A549 (cell line): ENCODE data around the gene COPE. TPM values are rescaled to one million over a fixed set of nuclear protein-coding genes. Genes with fewer than 3 reads are reported as not detected.

Experiments
- ATAC-seq, 2 experiments: fragments of 200-7000 bp in 1 of 2; fragments of >200 bp in 1 of 2; cut with Nextera tagmentation in 1 of 2; cut with Tn5 transposase in 1 of 2; 3 replicates each; pipeline versions ENCODE4 v1.8.0 to v1.9.1; 2018 to 2020; ENCODE audit warnings: mild to moderate bottlenecking in 1 of 2, moderate library complexity in 1 of 2
- CTCF ChIA-PET: fragments of 300-600 bp; sonication (Branson Sonifier 250); formaldehyde crosslinking; extraction: SDS; loops from one replicate; lab custom pipeline; 2021; ENCODE audit warnings: antibody characterized with exemption, inconsistent platforms; lab: Yijun Ruan, JAX
- POLR2A ChIA-PET: fragments of 350-600 bp; formaldehyde crosslinking; extraction: SDS; loops from one replicate; lab custom pipeline; 2021; ENCODE audit warnings: antibody characterized with exemption, inconsistent platforms; lab: Yijun Ruan, JAX
- DNase-seq, 2 experiments: peaks; one replicate each; pipeline versions ENCODE4 v3.0.0 to v3.0.0-alpha.2; 2011 to 2016; ENCODE audit warnings: low read depth in 1 of 2, low spot score in 1 of 2
- FAIRE-seq: peaks from 2 replicates; lab custom pipeline; 2011; peaks lifted over from hg19 to GRCh38; lab: Jason Lieb, UNC
- H3K27ac ChIP-seq, 2 experiments: fragments of >200 bp; sonication (Bioruptor Twin); formaldehyde crosslinking; 3 replicates each; pipeline ENCODE4 v1.5.1; 2016 to 2017
- H3K4me1 ChIP-seq: fragments of >200 bp; sonication (Bioruptor Twin); formaldehyde crosslinking; 3 replicates; pipeline ENCODE4 v1.6.1; 2016
- H3K4me2 ChIP-seq: fragments of >200 bp; sonication (Bioruptor Twin); formaldehyde crosslinking; 3 replicates; pipeline ENCODE4 v1.6.1; 2016
- H3K4me3 ChIP-seq: fragments of >200 bp; sonication (Bioruptor Twin); formaldehyde crosslinking; 3 replicates; pipeline ENCODE4 v1.5.1; 2016
- H3K9me3 ChIP-seq: fragments of >200 bp; sonication (Bioruptor Twin); formaldehyde crosslinking; 3 replicates; pipeline ENCODE4 v1.6.1; 2016
- BHLHE40 ChIP-seq: IDR thresholded peaks from 2 replicates; pipeline ENCODE4 v1.6.1; 2012; ENCODE audit warnings: low read depth, low read length, inconsistent platforms
- E2F6 ChIP-seq: IDR thresholded peaks from 2 replicates; pipeline ENCODE4 v1.6.1; 2012; ENCODE audit warnings: low read depth, borderline replicate concordance
- EHF ChIP-seq: fragments of 250-450 bp; sonication (Bioruptor Pico); IDR thresholded peaks from 2 replicates; pipeline ENCODE4 v1.5.0; 2020; ENCODE audit warnings: mild to moderate bottlenecking
- EP300 ChIP-seq, 2 experiments: fragments of >200 bp; sonication (Bioruptor Twin); formaldehyde crosslinking; IDR thresholded peaks; 2 replicates in 1 of 2; 3 replicates in 1 of 2; pipeline ENCODE4 v1.6.1; 2016 to 2017
- ESRRA ChIP-seq: fragments of 150-350 bp; IDR thresholded peaks from 2 replicates; pipeline ENCODE4 v1.6.1; 2014; ENCODE audit warnings: mild to moderate bottlenecking, low read length, borderline replicate concordance
- FOSL2 ChIP-seq, 2 experiments: fragments of 450-650 bp in 1 of 2; fragments of >200 bp in 1 of 2; sonication (Bioruptor Twin) in 1 of 2; formaldehyde crosslinking; IDR thresholded peaks; 2 replicates each; pipeline versions ENCODE4 v1.5.0 to v1.6.1; 2016 to 2020; ENCODE audit warnings: mild to moderate bottlenecking in 1 of 2, moderate library complexity in 1 of 2
- HOXB13 ChIP-seq: fragments of 250-450 bp; sonication (Bioruptor Pico); IDR thresholded peaks from 2 replicates; pipeline ENCODE4 v1.5.0; 2020; ENCODE audit warnings: low read depth, mild to moderate bottlenecking, moderate library complexity
- KDM5A ChIP-seq: fragments of 200-600 bp; sonication (generic); IDR thresholded peaks from 2 replicates; pipeline ENCODE4 v1.6.1; 2016; ENCODE audit warnings: antibody characterized with exemption, mild to moderate bottlenecking
- REST ChIP-seq: fragments of 200-600 bp; sonication (generic); IDR thresholded peaks from 2 replicates; pipeline ENCODE4 v1.6.1; 2016; ENCODE audit warnings: antibody characterized with exemption, mild to moderate bottlenecking, moderate library complexity
- RNF2 ChIP-seq: fragments of 200-600 bp; sonication (generic); IDR thresholded peaks from 2 replicates; pipeline ENCODE4 v1.6.1; 2016; ENCODE audit warnings: low read depth, mild to moderate bottlenecking, antibody characterized with exemption, moderate library complexity, borderline replicate concordance
- TFCP2L1 ChIP-seq: fragments of 250-450 bp; sonication (Bioruptor Pico); IDR thresholded peaks from 2 replicates; pipeline ENCODE4 v1.5.0; 2021; ENCODE audit warnings: mild to moderate bottlenecking
- ZC3H11A ChIP-seq: fragments of 450-650 bp; IDR thresholded peaks from 2 replicates; pipeline ENCODE4 v1.6.1; 2014; ENCODE audit warnings: antibody characterized with exemption, mild to moderate bottlenecking
- ZFP36 ChIP-seq: fragments of 450-650 bp; IDR thresholded peaks from 2 replicates; pipeline ENCODE4 v1.6.1; 2014; ENCODE audit warnings: borderline replicate concordance; ENCODE audit not compliant: partially characterized antibody
- ZSCAN20 ChIP-seq: fragments of 250-450 bp; sonication (Bioruptor Pico); IDR thresholded peaks from 2 replicates; pipeline ENCODE4 v1.8.0; 2022; ENCODE audit warnings: mild to moderate bottlenecking, moderate library complexity
- WGBS: methylation state at CpG from one replicate; pipeline ENCODE4 v1.1.6; 2017; ENCODE audit errors: missing lambda C conversion rate; 5-methylcytosine and 5-hydroxymethylcytosine counted together
- polyA plus RNA-seq, 4 experiments: library from polyadenylated mRNA; depleted of rRNA in 3 of 4; stranded (reverse); fragments of >200 nt; fragmentation: RNase III in 1 of 4; extraction: RNeasy Plus Mini Kit Qiagen cat#74134 plus additional on column Dnase treatment in 1 of 4; gene quantifications; 2 replicates in 3 of 4; 3 replicates in 1 of 4; pipeline ENCODE4 v1.2.3, GENCODE V29; 2011 to 2017
- TF ChIP-seq, protein P1 (sequence below): fragments of 450-650 bp; IDR thresholded peaks from 2 replicates; pipeline ENCODE4 v1.6.1; 2014; ENCODE audit warnings: antibody characterized with exemption
- TF ChIP-seq, protein P2 (sequence below): fragments of >200 bp; sonication (Bioruptor Twin); formaldehyde crosslinking; IDR thresholded peaks from 3 replicates; pipeline ENCODE4 v1.5.1; 2016
- TF ChIP-seq, protein P3 (sequence below): IDR thresholded peaks from 2 replicates; pipeline ENCODE4 v1.6.1; 2012

The COPE gene
- polyA plus RNA-seq, 2 of the 4 experiments (the other 2 are of a cell fraction): 94.0 to 114 TPM

DNA sequence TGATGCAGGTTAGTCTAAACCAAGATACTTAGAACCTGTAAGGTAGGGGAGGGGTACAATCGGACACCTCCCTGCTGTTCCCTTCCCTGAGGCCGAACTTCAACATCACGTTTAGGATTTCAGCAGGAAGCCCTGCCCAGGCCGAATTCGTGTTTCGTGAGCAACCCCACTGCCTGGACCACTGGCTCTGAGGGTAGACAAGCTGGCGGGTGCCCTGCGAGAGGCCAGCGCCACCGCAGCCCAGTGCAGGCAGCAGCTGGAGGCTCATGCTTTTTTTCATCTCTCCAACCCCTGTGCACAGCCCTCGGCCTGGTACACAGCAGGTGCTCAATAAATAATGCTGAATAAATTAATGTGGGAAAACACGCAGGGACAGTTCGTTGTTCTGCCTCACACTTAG, 14.1 kb upstream of the COPE start:
- CTCF ChIA-PET: interaction anchor here (1.7 kb wide), 1 partner anchor 62 kb away, joined by 5 read pairs; no protein-coding TSS in a partner anchor
- TF ChIP-seq TFCP2L1 (CRISPR knock-in tag): no peak
- TF ChIP-seq, all 56 proteins: peak for 0
- Histone ChIP-seq H3K27ac (no peak overlapping the region), H3K9me3 (no peaks in the 10 kb centered on the region), H3K4me3 (no peak overlapping the region), H3K4me1 (no peaks in the 10 kb centered on the region), H3K4me2 (no peak overlapping the region)
- WGBS: 95% methylated on average over 12 of the region's 13 CpGs
- FAIRE-seq (no peak), ATAC-seq (no peak), DNase-seq (no peak)
- POLR2A ChIA-PET: no interaction called here

DNA sequence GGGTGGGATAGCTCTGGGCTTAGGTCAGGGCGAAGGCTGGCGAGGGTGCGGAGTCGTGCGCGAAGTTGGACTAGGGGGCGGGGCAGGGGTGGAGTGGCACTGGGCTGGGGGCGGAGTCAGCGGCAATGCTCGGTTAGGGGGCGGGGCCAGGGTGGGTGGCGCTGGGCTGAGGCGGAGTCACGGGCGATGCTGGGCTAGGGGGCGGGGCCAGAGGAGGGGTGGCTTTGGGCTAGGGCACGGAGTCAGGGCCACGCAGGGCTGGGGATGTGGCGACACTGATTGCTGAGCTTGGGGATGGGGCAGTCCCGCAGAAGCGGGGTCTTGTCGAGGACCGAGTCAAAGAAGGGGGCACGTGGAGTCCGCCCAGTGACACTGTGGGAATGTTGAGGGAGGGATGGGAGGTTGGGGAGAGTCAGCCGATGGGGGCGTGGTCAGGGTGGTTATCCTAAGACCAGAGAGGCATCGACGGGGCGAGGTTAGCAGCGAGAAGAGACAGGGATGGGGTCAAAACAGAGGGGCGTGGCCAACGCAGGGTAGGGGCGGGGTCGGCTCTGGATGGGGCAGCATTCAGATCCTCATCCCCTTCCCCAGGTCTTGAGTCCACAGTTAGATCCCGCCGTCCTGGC, 13.1 kb upstream of the COPE start:
- no peak overlapping the region for H3K4me3 ChIP-seq
- peak; percentile 62 to 85 for ATAC-seq
- H3K9me3 ChIP-seq: no peaks in the 10 kb centered on the region
- WGBS: 76% methylated on average over 17 of the region's 37 CpGs
- TF ChIP-seq RNF2 (no peak), KDM5A (no peak), REST (no peak), FOSL2 (IDR thresholded peaks at IDR 0.05) (no peak), FOSL2 (CRISPR knock-in tag; IDR thresholded peaks at IDR 0.05) (no peak), EHF (CRISPR knock-in tag) (no peak), E2F6 (no peak), BHLHE40 (no peak), EP300 (IDR thresholded peaks at IDR 0.05) (no peak), ZFP36 (no peak), ESRRA (no peak), HOXB13 (CRISPR knock-in tag) (no peak), ZC3H11A (no peak), ZSCAN20 (CRISPR knock-in tag) (no peak)
- TF ChIP-seq, protein P1, sequence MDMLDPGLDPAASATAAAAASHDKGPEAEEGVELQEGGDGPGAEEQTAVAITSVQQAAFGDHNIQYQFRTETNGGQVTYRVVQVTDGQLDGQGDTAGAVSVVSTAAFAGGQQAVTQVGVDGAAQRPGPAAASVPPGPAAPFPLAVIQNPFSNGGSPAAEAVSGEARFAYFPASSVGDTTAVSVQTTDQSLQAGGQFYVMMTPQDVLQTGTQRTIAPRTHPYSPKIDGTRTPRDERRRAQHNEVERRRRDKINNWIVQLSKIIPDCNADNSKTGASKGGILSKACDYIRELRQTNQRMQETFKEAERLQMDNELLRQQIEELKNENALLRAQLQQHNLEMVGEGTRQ: no peak
- TF ChIP-seq, protein P2, sequence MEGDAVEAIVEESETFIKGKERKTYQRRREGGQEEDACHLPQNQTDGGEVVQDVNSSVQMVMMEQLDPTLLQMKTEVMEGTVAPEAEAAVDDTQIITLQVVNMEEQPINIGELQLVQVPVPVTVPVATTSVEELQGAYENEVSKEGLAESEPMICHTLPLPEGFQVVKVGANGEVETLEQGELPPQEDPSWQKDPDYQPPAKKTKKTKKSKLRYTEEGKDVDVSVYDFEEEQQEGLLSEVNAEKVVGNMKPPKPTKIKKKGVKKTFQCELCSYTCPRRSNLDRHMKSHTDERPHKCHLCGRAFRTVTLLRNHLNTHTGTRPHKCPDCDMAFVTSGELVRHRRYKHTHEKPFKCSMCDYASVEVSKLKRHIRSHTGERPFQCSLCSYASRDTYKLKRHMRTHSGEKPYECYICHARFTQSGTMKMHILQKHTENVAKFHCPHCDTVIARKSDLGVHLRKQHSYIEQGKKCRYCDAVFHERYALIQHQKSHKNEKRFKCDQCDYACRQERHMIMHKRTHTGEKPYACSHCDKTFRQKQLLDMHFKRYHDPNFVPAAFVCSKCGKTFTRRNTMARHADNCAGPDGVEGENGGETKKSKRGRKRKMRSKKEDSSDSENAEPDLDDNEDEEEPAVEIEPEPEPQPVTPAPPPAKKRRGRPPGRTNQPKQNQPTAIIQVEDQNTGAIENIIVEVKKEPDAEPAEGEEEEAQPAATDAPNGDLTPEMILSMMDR: no peak
- TF ChIP-seq, protein P3, sequence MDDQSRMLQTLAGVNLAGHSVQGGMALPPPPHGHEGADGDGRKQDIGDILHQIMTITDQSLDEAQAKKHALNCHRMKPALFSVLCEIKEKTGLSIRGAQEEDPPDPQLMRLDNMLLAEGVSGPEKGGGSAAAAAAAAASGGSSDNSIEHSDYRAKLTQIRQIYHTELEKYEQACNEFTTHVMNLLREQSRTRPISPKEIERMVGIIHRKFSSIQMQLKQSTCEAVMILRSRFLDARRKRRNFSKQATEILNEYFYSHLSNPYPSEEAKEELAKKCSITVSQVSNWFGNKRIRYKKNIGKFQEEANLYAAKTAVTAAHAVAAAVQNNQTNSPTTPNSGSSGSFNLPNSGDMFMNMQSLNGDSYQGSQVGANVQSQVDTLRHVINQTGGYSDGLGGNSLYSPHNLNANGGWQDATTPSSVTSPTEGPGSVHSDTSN: no peak
- no peaks in the 10 kb centered on the region for H3K4me1 ChIP-seq
- H3K27ac ChIP-seq: no peak overlapping the region
- ChIA-PET CTCF (interaction anchor here (1.4 kb wide), 1 partner anchor 54 kb away, joined by 4 read pairs; no protein-coding TSS in a partner anchor), POLR2A (interaction anchor here (0.5 kb wide), 1 partner anchor 9 kb away, joined by 3 read pairs; no protein-coding TSS in a partner anchor)
- DNase-seq: peak; percentile 48 to 60
- FAIRE-seq: no peak
- H3K4me2 ChIP-seq: no peak overlapping the region
